Mesenchymal stem cell (in vitro differentiated cells and primary cell): ENCODE results near the gene GTF2A2.

Experiments used
- DNase-seq: peaks from one replicate; pipeline ENCODE4 v3.0.0-alpha.2; 2013
- H2AFZ ChIP-seq: one replicate; pipeline ENCODE4 v1.6.1; 2013; ENCODE audit warnings: low read depth, mild to moderate bottlenecking, control low read depth, inconsistent platforms, low read length, moderate library complexity
- H2AK5ac ChIP-seq: 2 replicates; pipeline ENCODE4 v1.6.1; 2013; ENCODE audit warnings: low read length, moderate library complexity, mild to moderate bottlenecking, inconsistent platforms; ENCODE audit not compliant: severe bottlenecking
- H2BK120ac ChIP-seq: one replicate; pipeline ENCODE4 v1.6.1; 2013; ENCODE audit warnings: low read depth, mild to moderate bottlenecking, inconsistent platforms, low read length, moderate library complexity
- H2BK12ac ChIP-seq, 2 experiments: one replicate each; pipeline ENCODE4 v1.6.1; 2013; ENCODE audit warnings: inconsistent platforms in 2 of 2, low read length in 2 of 2, mild to moderate bottlenecking in 2 of 2, moderate library complexity in 2 of 2, control low read depth in 1 of 2
- H2BK15ac ChIP-seq: one replicate; pipeline ENCODE4 v1.6.1; 2013; ENCODE audit warnings: mild to moderate bottlenecking, low read depth, inconsistent platforms; ENCODE audit not compliant: poor library complexity, severe bottlenecking
- H2BK5ac ChIP-seq: 2 replicates; pipeline ENCODE4 v1.6.1; 2013; ENCODE audit warnings: low read depth, mild to moderate bottlenecking, low read length, control low read depth, inconsistent platforms; ENCODE audit not compliant: poor library complexity, severe bottlenecking
- H3K14ac ChIP-seq, 2 experiments: one replicate each; pipeline ENCODE4 v1.6.1; 2013; ENCODE audit warnings: inconsistent platforms in 2 of 2, low read length in 2 of 2, control low read depth in 1 of 2, mild to moderate bottlenecking in 1 of 2, moderate library complexity in 1 of 2
- H3K18ac ChIP-seq, 2 experiments: one replicate each; pipeline ENCODE4 v1.6.1; 2013; ENCODE audit warnings: inconsistent platforms in 2 of 2, low read length in 2 of 2, control low read depth in 1 of 2, low read depth in 1 of 2, mild to moderate bottlenecking in 1 of 2
- H3K23ac ChIP-seq, 2 experiments: one replicate each; pipeline ENCODE4 v1.6.1; 2013; ENCODE audit warnings: inconsistent platforms in 2 of 2, low read length in 2 of 2, mild to moderate bottlenecking in 2 of 2, moderate library complexity in 2 of 2, control low read depth in 1 of 2
- H3K27ac ChIP-seq: 2 replicates; pipeline ENCODE4 v1.5.1; 2013; ENCODE audit warnings: mild to moderate bottlenecking, moderate library complexity, low read length, control low read depth, inconsistent platforms; ENCODE audit not compliant: poor library complexity, severe bottlenecking
- H3K27me3 ChIP-seq, 2 experiments: 2 replicates each; pipeline versions ENCODE4 v1.6.1 to v1.7.0; 2013; ENCODE audit warnings: low read length in 2 of 2, mild to moderate bottlenecking in 2 of 2, moderate library complexity in 2 of 2, control low read depth in 1 of 2, inconsistent platforms in 1 of 2; ENCODE audit not compliant: control insufficient read depth in 1 of 2, insufficient read depth in 1 of 2
- H3K36me3 ChIP-seq, 2 experiments: 2 replicates each; pipeline versions ENCODE4 v1.6.1 to v1.7.0; 2013; ENCODE audit warnings: low read length in 2 of 2, control low read depth in 1 of 2, inconsistent platforms in 1 of 2, low read depth in 1 of 2, mild to moderate bottlenecking in 1 of 2; ENCODE audit not compliant: insufficient read depth in 2 of 2, control insufficient read depth in 1 of 2
- H3K4ac ChIP-seq, 2 experiments: one replicate each; pipeline ENCODE4 v1.6.1; 2013; ENCODE audit warnings: inconsistent platforms in 2 of 2, low read length in 2 of 2, mild to moderate bottlenecking in 2 of 2, moderate library complexity in 2 of 2, control low read depth in 1 of 2, low read depth in 1 of 2
- H3K4me1 ChIP-seq: 2 replicates; pipeline ENCODE4 v1.6.1; 2013; ENCODE audit warnings: low read depth, low read length, control low read depth; ENCODE audit not compliant: control insufficient read depth, insufficient read depth
- H3K4me2 ChIP-seq: 2 replicates; pipeline ENCODE4 v1.6.1; 2013; ENCODE audit warnings: low read length, mild to moderate bottlenecking, inconsistent platforms; ENCODE audit not compliant: poor library complexity, severe bottlenecking
- H3K4me3 ChIP-seq, 2 experiments: 2 replicates each; pipeline versions ENCODE4 v1.5.1 to v1.7.0; 2013; ENCODE audit warnings: low read length in 2 of 2, mild to moderate bottlenecking in 2 of 2, control low read depth in 1 of 2, low read depth in 1 of 2; ENCODE audit not compliant: insufficient read depth in 1 of 2
- H3K79me1 ChIP-seq: replicated peaks from 2 replicates; pipeline ENCODE4 v1.6.1; 2013; ENCODE audit warnings: mild to moderate bottlenecking, control low read depth, low read length, inconsistent platforms; ENCODE audit not compliant: poor library complexity, severe bottlenecking
- H3K9ac ChIP-seq: 2 replicates; pipeline ENCODE4 v1.7.0; 2013; ENCODE audit warnings: mild to moderate bottlenecking, low read length, moderate library complexity
- H3K9me3 ChIP-seq: 2 replicates; pipeline ENCODE4 v1.7.0; 2013; ENCODE audit warnings: mild to moderate bottlenecking, low read length; ENCODE audit not compliant: control insufficient read depth
- H4K8ac ChIP-seq: one replicate; pipeline ENCODE4 v1.6.1; 2013; ENCODE audit warnings: inconsistent platforms, mild to moderate bottlenecking, low read length, moderate library complexity
- H4K91ac ChIP-seq: one replicate; pipeline ENCODE4 v1.6.1; 2013; ENCODE audit warnings: mild to moderate bottlenecking, low read length, inconsistent platforms
- WGBS: methylation state at CpG from one replicate; pipeline ENCODE4 v1.1.7; 2013; ENCODE audit warnings: mixed read lengths; 5-methylcytosine and 5-hydroxymethylcytosine counted together

The GTF2A2 gene

DNA sequence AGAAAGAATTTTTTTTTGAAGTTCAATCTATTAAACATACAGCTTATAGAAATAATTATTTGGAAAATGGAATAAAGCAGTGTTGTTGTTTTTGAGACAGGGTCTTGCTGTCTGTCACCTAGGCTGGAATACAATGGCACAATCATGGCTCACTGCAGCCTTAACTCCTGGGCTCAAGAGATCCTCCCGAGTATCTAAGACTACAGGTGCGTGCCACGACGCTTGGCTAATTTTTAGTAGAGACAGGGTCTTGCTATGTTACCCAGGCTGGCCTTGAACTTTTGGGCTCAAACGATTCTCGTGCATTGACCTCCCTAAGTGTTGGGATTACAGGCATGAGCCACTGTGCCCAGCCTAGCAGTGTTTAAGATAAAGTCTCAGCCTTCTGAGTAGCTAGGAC is 23.0 kb upstream of the GTF2A2 start:
- Histone ChIP-seq H2AFZ (no peak overlapping the region), H3K27me3 (no peaks in the 10 kb centered on the region), H2BK5ac (no peak overlapping the region), H3K18ac (no peak overlapping the region), H3K23ac (no peak overlapping the region), H2AK5ac (no peak overlapping the region), H3K4ac (no peak overlapping the region), H2BK120ac (no peak overlapping the region), H3K27ac (no peak overlapping the region), H3K79me1 (peaks cover 18% of the 10 kb centered on the region), H3K4me2 (no peak overlapping the region), H3K4me1 (peaks cover 9% of the 10 kb centered on the region), H2BK12ac (peak overlapping the region in 1 of 2 experiments; percentile 42), H4K91ac (no peak overlapping the region), H3K9me3 (no peaks in the 10 kb centered on the region), H2BK15ac (no peak overlapping the region), H3K4me3 (no peak overlapping the region), H3K36me3 (peaks cover 35 to 82% of the 10 kb centered on the region in 2 experiments), H3K9ac (no peak overlapping the region), H3K14ac (no peak overlapping the region), H4K8ac (no peak overlapping the region)
- WGBS = 97% methylated on average over 6 of the region's 6 CpGs
- DNase-seq = no peak

DNA sequence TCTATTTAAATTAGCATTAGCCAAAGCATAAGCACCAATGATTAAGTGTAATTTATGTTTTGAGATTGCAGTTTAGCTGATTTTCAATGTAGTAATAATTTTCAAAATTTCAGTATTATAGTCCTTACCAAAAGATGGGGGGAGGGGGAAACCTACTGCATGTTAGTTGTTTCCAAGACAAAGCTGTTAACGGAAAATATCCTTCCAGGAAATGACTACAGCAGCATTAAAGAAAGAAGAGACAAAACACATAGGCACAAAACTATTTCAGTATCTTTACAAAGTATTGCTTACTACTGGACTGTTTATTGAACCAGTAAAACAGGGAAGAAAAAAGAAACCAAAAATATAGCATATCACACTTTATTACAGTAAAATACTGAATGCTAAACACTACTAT is 21.3 kb upstream of the GTF2A2 start:
- Histone ChIP-seq H3K27ac (no peak overlapping the region), H3K9ac (no peak overlapping the region), H2BK120ac (no peak overlapping the region), H4K8ac (no peak overlapping the region), H3K18ac (no peak overlapping the region), H3K9me3 (no peaks in the 10 kb centered on the region), H3K36me3 (peaks cover 39 to 94% of the 10 kb centered on the region in 2 experiments), H3K14ac (no peak overlapping the region), H2BK12ac (no peak overlapping the region), H3K79me1 (peaks cover 19% of the 10 kb centered on the region), H2BK5ac (no peak overlapping the region), H3K27me3 (no peaks in the 10 kb centered on the region), H3K4me1 (peaks cover 5% of the 10 kb centered on the region), H2AK5ac (no peak overlapping the region), H3K4ac (no peak overlapping the region), H2AFZ (no peak overlapping the region), H2BK15ac (no peak overlapping the region), H3K4me3 (no peak overlapping the region), H3K23ac (no peak overlapping the region), H3K4me2 (no peak overlapping the region), H4K91ac (no peak overlapping the region)
- WGBS = no CpG with 5 or more reads among the region's 1 CpG
- DNase-seq = no peak

DNA sequence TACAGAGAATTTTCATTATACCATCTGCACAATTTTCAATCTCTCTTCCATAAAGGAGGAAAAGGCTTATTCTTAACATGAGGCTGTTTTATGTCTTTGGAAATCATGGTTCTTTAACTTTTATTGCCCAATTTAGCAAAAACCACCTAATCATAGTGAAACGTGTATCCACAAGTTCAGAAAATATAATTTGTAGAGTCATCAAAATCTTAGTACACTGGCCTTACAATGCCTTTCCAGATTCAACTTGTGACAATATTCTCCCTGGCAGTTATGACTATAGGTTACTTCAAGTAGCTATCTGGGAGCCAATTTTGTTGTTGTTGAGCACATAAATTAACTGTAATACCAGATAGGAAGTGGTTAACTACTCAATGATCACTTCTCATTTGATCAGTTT is 20.9 kb upstream of the GTF2A2 start:
- no peak for DNase-seq
- Histone ChIP-seq H3K27me3 (no peaks in the 10 kb centered on the region), H4K8ac (no peak overlapping the region), H3K4me1 (peaks cover 5% of the 10 kb centered on the region), H2BK12ac (no peak overlapping the region), H3K14ac (no peak overlapping the region), H3K4ac (no peak overlapping the region), H3K4me2 (no peak overlapping the region), H2BK5ac (no peak overlapping the region), H4K91ac (no peak overlapping the region), H3K27ac (no peak overlapping the region), H3K23ac (no peak overlapping the region), H2BK15ac (no peak overlapping the region), H3K9ac (no peak overlapping the region), H2BK120ac (no peak overlapping the region), H3K9me3 (no peaks in the 10 kb centered on the region), H3K79me1 (peaks cover 23% of the 10 kb centered on the region), H2AK5ac (no peak overlapping the region), H2AFZ (no peak overlapping the region), H3K4me3 (no peak overlapping the region), H3K36me3 (peaks cover 41 to 97% of the 10 kb centered on the region in 2 experiments), H3K18ac (no peak overlapping the region)
- WGBS = 100% methylated on average over 1 of the region's 1 CpG

DNA sequence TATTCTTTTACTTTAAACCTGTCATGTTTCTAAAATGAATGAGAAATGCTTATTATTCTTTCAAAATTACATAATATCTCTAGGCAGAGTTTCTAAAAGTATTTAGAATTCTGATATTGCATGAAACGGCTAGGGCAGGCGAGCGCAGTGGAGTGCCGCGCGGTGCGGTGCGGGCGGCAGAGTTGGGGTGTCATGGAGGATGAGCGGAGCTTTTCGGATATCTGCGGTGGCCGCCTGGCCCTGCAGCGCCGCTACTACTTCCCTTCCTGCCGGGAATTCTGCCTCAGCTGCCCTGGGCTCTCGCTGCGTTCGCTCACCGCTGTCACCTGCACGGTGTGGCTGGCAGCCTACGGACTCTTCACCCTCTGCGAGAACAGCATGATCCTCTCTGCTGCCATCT is 19.2 kb upstream of the GTF2A2 start:
- Histone ChIP-seq H2BK15ac (no peak overlapping the region), H3K4ac (no peak overlapping the region), H2BK120ac (no peak overlapping the region), H2BK12ac (no peak overlapping the region), H4K8ac (no peak overlapping the region), H3K36me3 (peaks cover 47 to 97% of the 10 kb centered on the region in 2 experiments), H3K4me3 (no peak overlapping the region), H4K91ac (no peak overlapping the region), H3K27me3 (no peaks in the 10 kb centered on the region), H2BK5ac (no peak overlapping the region), H3K9me3 (no peaks in the 10 kb centered on the region), H3K4me2 (no peak overlapping the region), H3K4me1 (peaks cover 5% of the 10 kb centered on the region), H3K9ac (no peak overlapping the region), H3K23ac (no peak overlapping the region), H2AFZ (no peak overlapping the region), H2AK5ac (no peak overlapping the region), H3K14ac (no peak overlapping the region), H3K79me1 (peaks cover 28% of the 10 kb centered on the region), H3K18ac (no peak overlapping the region), H3K27ac (no peak overlapping the region)
- DNase-seq = no peak
- WGBS = over 99% methylated on average over 22 of the region's 23 CpGs
